C4-2B (cell line): Measurements from ENCODE around the gene CNGA3.
"Not testable (repeated sequence)": the region's sequence is repeated elsewhere in the genome, so short reads cannot be mapped to it uniquely, and the experiment has no call there.

Experiments used
- H3K27ac ChIP-seq: fragments of 450-650 bp; 2 replicates; pipeline ENCODE4 v1.5.1; 2017
- CTCF ChIP-seq: fragments of 450-650 bp; conservative IDR thresholded peaks from 2 replicates; pipeline ENCODE4 v1.5.1; 2017; ENCODE audit warnings: mild to moderate bottlenecking
- ZFX ChIP-seq: fragments of 450-650 bp; IDR thresholded peaks from 2 replicates; pipeline ENCODE4 v1.6.1; 2017

CNGA3 gene

GRCh38 chr2:98314251-98314650 lies 32.0 kb upstream of the CNGA3 start:
- no peak overlapping the region for H3K27ac ChIP-seq
- TF ChIP-seq ZFX (no peak), CTCF (no peak)

- no peak overlapping the region for H3K27ac ChIP-seq
- TF ChIP-seq CTCF (no peak), ZFX (no peak)
These were observed 30.3 kb upstream of the CNGA3 start for GRCh38 chr2:98315957-98316356.

GRCh38 chr2:98317214-98317613 lies 29.0 kb upstream of the CNGA3 start:
- no peak overlapping the region for H3K27ac ChIP-seq
- no peak for TF ChIP-seq CTCF

- not testable (repeated sequence) for H3K27ac ChIP-seq
These were observed 26.1 kb upstream of the CNGA3 start for GRCh38 chr2:98320171-98320570.

- H3K27ac ChIP-seq = no peak overlapping the region
- TF ChIP-seq ZFX (no peak), CTCF (no peak)
These were observed 22.1 kb upstream of the CNGA3 start for GRCh38 chr2:98324181-98324580.

GRCh38 chr2:98327776-98328175 lies 18.5 kb upstream of the CNGA3 start:
- no peak overlapping the region for H3K27ac ChIP-seq
- TF ChIP-seq CTCF = no peak
- no peak for TF ChIP-seq ZFX

GRCh38 chr2:98329549-98329948 lies 16.7 kb upstream of the CNGA3 start:
- TF ChIP-seq ZFX (no peak), CTCF (no peak)

GRCh38 chr2:98332989-98333388 lies 13.3 kb upstream of the CNGA3 start:
- TF ChIP-seq CTCF = no peak
- TF ChIP-seq ZFX = no peak
- no peak overlapping the region for H3K27ac ChIP-seq

More at GRCh38 chr2:98329549-98329948, 16.7 kb upstream of the CNGA3 start:
- H3K27ac ChIP-seq = no peak overlapping the region
